ENCODE data around the gene GALNT8. TPM values are rescaled to one million over a fixed set of nuclear protein-coding genes. Genes with fewer than 3 reads are reported as not detected.

Gene GALNT8
- total RNA-seq, 1 experiment from 2014 or later = 5.4 TPM

DNA sequence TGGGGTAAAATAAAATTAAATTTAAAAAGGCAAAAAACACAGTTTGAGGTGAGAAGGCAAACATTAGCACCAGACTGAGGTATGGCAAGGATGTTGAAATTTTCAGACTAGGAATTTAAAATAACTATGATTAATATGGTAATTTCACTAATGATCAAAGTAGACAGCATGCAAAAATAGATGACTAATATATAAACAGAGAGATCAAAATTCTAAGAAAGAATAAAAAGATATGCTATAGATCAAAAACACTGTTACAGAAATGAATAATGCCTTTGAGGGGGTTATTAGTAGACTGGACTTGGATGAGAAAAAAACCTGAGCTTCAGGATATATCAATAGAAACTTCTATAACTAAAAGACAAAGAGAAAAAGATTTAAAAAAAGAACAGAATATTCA lies 14.4 kb upstream of the GALNT8 start:
- Histone ChIP-seq H3K27ac (ENCODE audit: insufficient read length, low read depth, low read length) (no peak overlapping the region), H2AFZ (ENCODE audit: low read length) (no peak overlapping the region), H3K23ac (ENCODE audit: insufficient read length, low read depth, low read length) (no peak overlapping the region), H3K18ac (ENCODE audit: insufficient read length, low read depth, low read length) (no peak overlapping the region), H3K9ac (ENCODE audit: extremely low read depth, insufficient read length, low read length) (no peak overlapping the region), H2BK5ac (ENCODE audit: insufficient read length, low read length) (no peak overlapping the region), H3K79me2 (ENCODE audit: insufficient read depth, low read length) (no peaks in the 10 kb centered on the region), H2BK120ac (ENCODE audit: low read depth, low read length, poor library complexity, severe bottlenecking) (no peak overlapping the region), H3T11ph (ENCODE audit: low read length) (no peak overlapping the region), H3K4me1 (ENCODE audit: insufficient read depth, low read length) (no peaks in the 10 kb centered on the region), H3K56ac (ENCODE audit: insufficient read length, low read depth, low read length) (no peak overlapping the region), H2AK5ac (ENCODE audit: insufficient read length, low read length) (no peak overlapping the region), H3K9me3 (ENCODE audit: control insufficient read depth, low read depth, low read length) (no peaks in the 10 kb centered on the region), H4K20me1 (ENCODE audit: control insufficient read depth, insufficient read depth, insufficient read length) (no peaks in the 10 kb centered on the region), H3K14ac (ENCODE audit: insufficient read depth, low read length) (no peak overlapping the region), H4K5ac (ENCODE audit: insufficient read length, low read depth, low read length) (no peak overlapping the region), H2BK20ac (ENCODE audit: low read depth, low read length, poor library complexity, severe bottlenecking) (no peak overlapping the region), H3K79me1 (ENCODE audit: insufficient read depth, low read depth, low read length, poor library complexity, severe bottlenecking) (no peaks in the 10 kb centered on the region), H3K27me3 (ENCODE audit: insufficient read depth, low read length) (no peaks in the 10 kb centered on the region), H3K23me2 (ENCODE audit: insufficient read length, low read depth, low read length, poor library complexity, severe bottlenecking) (no peaks in the 10 kb centered on the region), H4K8ac (replicated peaks; ENCODE audit: insufficient read length, low read depth, low read length) (no peak overlapping the region), H2BK12ac (ENCODE audit: insufficient read length, low read depth, low read length) (no peak overlapping the region), H2BK15ac (ENCODE audit: low read depth, low read length) (no peak overlapping the region), H3K4ac (ENCODE audit: low read depth, low read length) (no peak overlapping the region), H3K4me2 (ENCODE audit: insufficient read depth, insufficient read length, low read length) (no peak overlapping the region), H4K91ac (ENCODE audit: insufficient read length, low read depth, low read length) (no peak overlapping the region)
- TF ChIP-seq, protein P1, sequence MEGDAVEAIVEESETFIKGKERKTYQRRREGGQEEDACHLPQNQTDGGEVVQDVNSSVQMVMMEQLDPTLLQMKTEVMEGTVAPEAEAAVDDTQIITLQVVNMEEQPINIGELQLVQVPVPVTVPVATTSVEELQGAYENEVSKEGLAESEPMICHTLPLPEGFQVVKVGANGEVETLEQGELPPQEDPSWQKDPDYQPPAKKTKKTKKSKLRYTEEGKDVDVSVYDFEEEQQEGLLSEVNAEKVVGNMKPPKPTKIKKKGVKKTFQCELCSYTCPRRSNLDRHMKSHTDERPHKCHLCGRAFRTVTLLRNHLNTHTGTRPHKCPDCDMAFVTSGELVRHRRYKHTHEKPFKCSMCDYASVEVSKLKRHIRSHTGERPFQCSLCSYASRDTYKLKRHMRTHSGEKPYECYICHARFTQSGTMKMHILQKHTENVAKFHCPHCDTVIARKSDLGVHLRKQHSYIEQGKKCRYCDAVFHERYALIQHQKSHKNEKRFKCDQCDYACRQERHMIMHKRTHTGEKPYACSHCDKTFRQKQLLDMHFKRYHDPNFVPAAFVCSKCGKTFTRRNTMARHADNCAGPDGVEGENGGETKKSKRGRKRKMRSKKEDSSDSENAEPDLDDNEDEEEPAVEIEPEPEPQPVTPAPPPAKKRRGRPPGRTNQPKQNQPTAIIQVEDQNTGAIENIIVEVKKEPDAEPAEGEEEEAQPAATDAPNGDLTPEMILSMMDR (conservative IDR thresholded peaks at IDR 0.05) = no peak
- no peak for DNase-seq
- Mint-ChIP-seq H3K4me1 (peaks cover 8 to 9% of the 10 kb centered on the region in 2 experiments), H3K27ac (no peak overlapping the region), H3K9me3 (no peaks in the 10 kb centered on the region), H3K4me3 (no peak overlapping the region), H3K27me3 (ENCODE audit: low read depth) (no peaks in the 10 kb centered on the region), H3K36me3 (ENCODE audit: insufficient read depth in 1 of 3, low read depth in 3 of 3) (peaks cover 0 to 17% (median 0%) of the 10 kb centered on the region in 3 experiments; a peak in 3 of 7 replicates)

Measured in H9 (cell line).